C4-2B (cell line): Measurements from ENCODE around the gene CDK2AP2.
A peak's percentile ranks its signal among the peaks of the same experiment; 100 is the strongest.

ENCODE experiments used
- ZFX ChIP-seq: fragments of 450-650 bp; IDR thresholded peaks from 2 replicates; pipeline ENCODE4 v1.6.1; 2017
- TF ChIP-seq, protein P1 (sequence below): fragments of 450-650 bp; conservative IDR thresholded peaks from 2 replicates; pipeline ENCODE4 v1.5.1; 2017; ENCODE audit warnings: mild to moderate bottlenecking

DNA sequence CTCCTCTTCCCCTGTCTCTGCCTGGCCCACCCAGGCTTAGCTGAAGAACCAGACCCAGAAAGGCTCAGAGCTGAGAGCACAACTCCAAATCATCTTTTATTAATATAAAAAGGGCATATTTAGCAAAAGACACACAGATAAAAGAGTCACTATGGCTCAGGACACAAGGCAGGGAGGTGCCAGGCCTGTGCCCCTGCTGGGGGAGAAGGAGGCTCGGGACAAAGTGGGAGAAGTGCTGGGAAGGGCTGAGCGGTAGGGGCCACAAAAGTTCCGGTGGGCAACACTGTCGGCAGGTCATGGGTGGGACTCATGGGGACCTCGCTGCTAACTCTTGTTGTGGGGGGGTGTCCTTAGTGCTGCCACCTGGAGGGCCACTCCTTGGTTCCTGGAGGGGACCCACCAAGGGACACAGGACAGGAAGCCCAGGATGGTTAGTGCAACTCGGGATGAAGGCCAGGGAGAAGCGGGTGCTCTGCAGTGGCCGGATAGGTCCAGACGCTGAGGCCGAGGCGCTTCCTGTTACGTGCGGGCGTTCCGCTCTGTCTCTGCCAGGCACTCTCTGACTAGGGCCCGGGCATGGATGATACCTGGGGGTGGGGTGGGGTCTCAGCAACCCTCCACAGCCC lies 1.4 kb downstream of the CDK2AP2 start:
- TF ChIP-seq, protein P1, sequence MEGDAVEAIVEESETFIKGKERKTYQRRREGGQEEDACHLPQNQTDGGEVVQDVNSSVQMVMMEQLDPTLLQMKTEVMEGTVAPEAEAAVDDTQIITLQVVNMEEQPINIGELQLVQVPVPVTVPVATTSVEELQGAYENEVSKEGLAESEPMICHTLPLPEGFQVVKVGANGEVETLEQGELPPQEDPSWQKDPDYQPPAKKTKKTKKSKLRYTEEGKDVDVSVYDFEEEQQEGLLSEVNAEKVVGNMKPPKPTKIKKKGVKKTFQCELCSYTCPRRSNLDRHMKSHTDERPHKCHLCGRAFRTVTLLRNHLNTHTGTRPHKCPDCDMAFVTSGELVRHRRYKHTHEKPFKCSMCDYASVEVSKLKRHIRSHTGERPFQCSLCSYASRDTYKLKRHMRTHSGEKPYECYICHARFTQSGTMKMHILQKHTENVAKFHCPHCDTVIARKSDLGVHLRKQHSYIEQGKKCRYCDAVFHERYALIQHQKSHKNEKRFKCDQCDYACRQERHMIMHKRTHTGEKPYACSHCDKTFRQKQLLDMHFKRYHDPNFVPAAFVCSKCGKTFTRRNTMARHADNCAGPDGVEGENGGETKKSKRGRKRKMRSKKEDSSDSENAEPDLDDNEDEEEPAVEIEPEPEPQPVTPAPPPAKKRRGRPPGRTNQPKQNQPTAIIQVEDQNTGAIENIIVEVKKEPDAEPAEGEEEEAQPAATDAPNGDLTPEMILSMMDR, result peak; percentile 65
- TF ChIP-seq ZFX, result no peak
